ENCODE measurements around the gene PLAU. TPM values are rescaled to one million over a fixed set of nuclear protein-coding genes. Genes with fewer than 3 reads are reported as not detected.

Gene PLAU
- total RNA-seq, 1 donor from 2014 or later = 0.59 TPM

DNA sequence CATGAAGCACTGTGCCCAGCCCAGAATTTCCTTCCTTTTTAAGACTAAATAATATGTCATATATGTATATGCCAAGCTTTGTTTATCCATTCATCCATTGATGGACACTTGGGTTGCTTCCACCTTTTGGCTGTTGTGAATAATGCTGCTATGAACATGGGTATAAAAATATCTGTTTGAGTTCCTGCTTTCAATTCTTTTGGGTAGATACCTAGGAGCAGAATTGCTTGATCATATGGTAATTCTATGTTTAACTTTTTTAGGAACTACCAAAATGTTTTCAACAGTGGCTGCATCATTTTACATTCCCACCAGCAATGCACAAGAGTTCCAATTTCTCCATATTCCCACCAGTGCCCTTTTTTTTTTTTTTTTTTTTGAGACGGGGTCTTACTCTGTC is 13.2 kb upstream of the PLAU start:
- no peak overlapping the region for H3K27ac Mint-ChIP-seq (ENCODE audit: unreplicated experiment)

DNA sequence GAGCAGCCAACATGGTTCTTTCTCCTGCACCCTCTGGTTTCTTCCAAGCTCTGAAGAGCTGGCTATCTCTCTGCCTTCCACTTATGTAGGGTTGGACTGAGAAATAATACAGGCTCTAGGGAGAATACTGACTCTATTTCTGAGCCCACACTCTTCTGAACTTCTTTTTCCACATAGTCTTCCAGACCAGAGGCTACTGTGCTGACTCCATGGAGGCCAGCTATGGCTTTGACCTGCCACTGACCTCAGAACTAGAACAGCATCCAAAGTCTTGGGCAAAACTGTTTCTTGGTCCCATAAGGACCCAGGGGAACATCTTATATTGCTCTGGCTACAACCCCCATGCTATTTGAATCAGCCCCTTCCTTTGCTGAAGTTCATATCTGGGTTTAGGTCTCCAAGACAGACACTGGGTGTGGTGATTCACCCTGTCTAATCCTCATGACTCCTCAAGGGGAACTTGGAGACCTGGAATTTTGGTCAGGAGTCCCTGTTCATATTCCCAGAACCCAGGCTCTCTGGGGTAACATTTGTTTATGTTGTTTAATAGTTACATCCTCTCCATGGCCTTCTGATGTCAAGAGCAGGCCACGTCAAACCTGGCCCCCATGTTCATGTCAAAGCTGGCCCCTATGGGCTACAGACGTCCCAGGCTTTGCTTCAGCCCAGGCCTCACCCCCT is 12.1 kb upstream of the PLAU start:
- TF ChIP-seq, protein P1, sequence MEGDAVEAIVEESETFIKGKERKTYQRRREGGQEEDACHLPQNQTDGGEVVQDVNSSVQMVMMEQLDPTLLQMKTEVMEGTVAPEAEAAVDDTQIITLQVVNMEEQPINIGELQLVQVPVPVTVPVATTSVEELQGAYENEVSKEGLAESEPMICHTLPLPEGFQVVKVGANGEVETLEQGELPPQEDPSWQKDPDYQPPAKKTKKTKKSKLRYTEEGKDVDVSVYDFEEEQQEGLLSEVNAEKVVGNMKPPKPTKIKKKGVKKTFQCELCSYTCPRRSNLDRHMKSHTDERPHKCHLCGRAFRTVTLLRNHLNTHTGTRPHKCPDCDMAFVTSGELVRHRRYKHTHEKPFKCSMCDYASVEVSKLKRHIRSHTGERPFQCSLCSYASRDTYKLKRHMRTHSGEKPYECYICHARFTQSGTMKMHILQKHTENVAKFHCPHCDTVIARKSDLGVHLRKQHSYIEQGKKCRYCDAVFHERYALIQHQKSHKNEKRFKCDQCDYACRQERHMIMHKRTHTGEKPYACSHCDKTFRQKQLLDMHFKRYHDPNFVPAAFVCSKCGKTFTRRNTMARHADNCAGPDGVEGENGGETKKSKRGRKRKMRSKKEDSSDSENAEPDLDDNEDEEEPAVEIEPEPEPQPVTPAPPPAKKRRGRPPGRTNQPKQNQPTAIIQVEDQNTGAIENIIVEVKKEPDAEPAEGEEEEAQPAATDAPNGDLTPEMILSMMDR (IDR thresholded peaks at IDR 0.05; ENCODE audit: partially characterized antibody, unreplicated experiment) = no peak

More for the DNA sequence above, 13.2 kb upstream of the PLAU start:
- Mint-ChIP-seq H3K9me3 (ENCODE audit: unreplicated experiment) (no peaks in the 10 kb centered on the region), H3K4me1 (ENCODE audit: low read depth, unreplicated experiment) (no peaks in the 10 kb centered on the region), H3K36me3 (ENCODE audit: unreplicated experiment) (no peaks in the 10 kb centered on the region), H3K4me3 (ENCODE audit: unreplicated experiment) (no peak overlapping the region), H3K27me3 (ENCODE audit: unreplicated experiment) (peaks cover 1% of the 10 kb centered on the region)
- DNase-seq = no peak
- TF ChIP-seq, protein P1 (IDR thresholded peaks at IDR 0.05; ENCODE audit: partially characterized antibody, unreplicated experiment) = no peak

DNA sequence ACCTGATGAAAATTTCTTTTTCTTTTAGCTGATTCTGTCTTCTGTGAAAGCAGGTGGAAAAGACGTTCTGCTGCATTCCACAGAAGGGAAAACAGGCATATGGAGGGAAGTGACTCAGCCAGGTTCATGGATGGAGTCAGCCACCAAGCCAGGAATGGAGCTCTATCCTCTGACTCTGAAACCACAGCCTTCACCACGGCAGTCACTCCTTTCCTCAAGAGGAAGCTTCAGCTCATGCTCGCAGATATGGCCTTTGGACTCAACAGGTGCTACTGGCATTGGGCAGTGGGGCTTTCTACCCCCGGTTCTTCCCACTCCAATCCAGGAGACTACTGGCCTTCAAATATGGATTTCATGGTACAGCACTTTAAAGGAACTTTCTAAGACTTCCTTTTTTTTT is 11.5 kb upstream of the PLAU start:
- Mint-ChIP-seq H3K4me3 (ENCODE audit: unreplicated experiment) (no peak overlapping the region), H3K4me1 (ENCODE audit: low read depth, unreplicated experiment) (no peaks in the 10 kb centered on the region), H3K27me3 (ENCODE audit: unreplicated experiment) (peaks cover 1% of the 10 kb centered on the region), H3K9me3 (ENCODE audit: unreplicated experiment) (no peaks in the 10 kb centered on the region), H3K36me3 (ENCODE audit: unreplicated experiment) (no peaks in the 10 kb centered on the region), H3K27ac (ENCODE audit: unreplicated experiment) (no peak overlapping the region)
- TF ChIP-seq, protein P1 (IDR thresholded peaks at IDR 0.05; ENCODE audit: partially characterized antibody, unreplicated experiment) = no peak
- DNase-seq = no peak

More for the DNA sequence above, 12.1 kb upstream of the PLAU start:
- Mint-ChIP-seq H3K36me3 (ENCODE audit: unreplicated experiment) (no peaks in the 10 kb centered on the region), H3K9me3 (ENCODE audit: unreplicated experiment) (no peaks in the 10 kb centered on the region), H3K4me1 (ENCODE audit: low read depth, unreplicated experiment) (no peaks in the 10 kb centered on the region), H3K27me3 (ENCODE audit: unreplicated experiment) (peaks cover 1% of the 10 kb centered on the region), H3K27ac (ENCODE audit: unreplicated experiment) (no peak overlapping the region), H3K4me3 (ENCODE audit: unreplicated experiment) (no peak overlapping the region)
- DNase-seq = no peak

DNA sequence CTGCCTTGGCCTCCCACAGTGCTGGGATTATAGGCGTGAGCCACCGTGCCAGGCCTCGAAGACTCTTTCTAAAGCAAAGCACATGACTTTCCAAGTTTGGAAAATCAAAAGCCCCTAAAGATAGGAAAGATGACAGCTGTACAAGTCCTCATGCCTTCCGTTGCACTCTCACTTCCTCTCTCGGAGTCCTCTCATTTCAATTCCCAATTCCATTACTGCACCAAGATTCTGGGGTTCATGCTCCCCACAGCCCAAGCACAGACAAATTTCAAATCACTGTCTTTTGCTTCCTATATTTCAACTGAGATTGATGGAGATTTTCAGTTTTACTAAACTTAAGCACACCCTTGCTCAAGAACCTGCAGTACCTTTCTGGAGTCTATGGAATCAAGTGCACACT is 10.9 kb upstream of the PLAU start:
- H3K4me3 Mint-ChIP-seq (ENCODE audit: unreplicated experiment) = no peak overlapping the region
- peaks cover 1% of the 10 kb centered on the region for H3K27me3 Mint-ChIP-seq (ENCODE audit: unreplicated experiment)
- no peak for DNase-seq
- H3K4me1 Mint-ChIP-seq (ENCODE audit: low read depth, unreplicated experiment) = no peaks in the 10 kb centered on the region
- TF ChIP-seq, protein P1 (IDR thresholded peaks at IDR 0.05; ENCODE audit: partially characterized antibody, unreplicated experiment) = no peak
- H3K27ac Mint-ChIP-seq (ENCODE audit: unreplicated experiment) = no peak overlapping the region
- H3K36me3 Mint-ChIP-seq (ENCODE audit: unreplicated experiment) = no peaks in the 10 kb centered on the region
- H3K9me3 Mint-ChIP-seq (ENCODE audit: unreplicated experiment) = no peaks in the 10 kb centered on the region

DNA sequence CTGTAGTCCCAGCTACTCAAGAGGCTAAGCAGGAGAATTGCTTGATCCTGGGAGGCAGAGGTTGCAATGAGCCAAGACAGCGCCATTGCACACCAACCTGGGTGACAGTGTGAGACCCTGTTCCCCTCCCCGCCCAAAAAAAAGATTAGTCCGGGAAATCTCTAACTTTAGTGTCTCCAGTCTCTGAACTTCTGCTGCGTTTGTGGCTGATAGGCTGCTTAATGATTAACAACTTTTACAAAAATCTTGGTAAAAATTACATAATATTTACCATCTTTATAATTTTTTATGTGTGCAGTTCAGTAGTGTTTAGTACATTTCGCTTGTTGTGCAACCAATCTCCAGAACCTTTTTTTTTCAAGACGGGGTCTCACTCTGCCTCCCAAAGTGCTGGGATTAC is 9.7 kb upstream of the PLAU start:
- TF ChIP-seq, protein P1 (IDR thresholded peaks at IDR 0.05; ENCODE audit: partially characterized antibody, unreplicated experiment) = no peak
- Mint-ChIP-seq H3K9me3 (ENCODE audit: unreplicated experiment) (no peaks in the 10 kb centered on the region), H3K4me3 (ENCODE audit: unreplicated experiment) (no peak overlapping the region), H3K4me1 (ENCODE audit: low read depth, unreplicated experiment) (no peaks in the 10 kb centered on the region), H3K27ac (ENCODE audit: unreplicated experiment) (no peak overlapping the region), H3K36me3 (ENCODE audit: unreplicated experiment) (no peaks in the 10 kb centered on the region), H3K27me3 (ENCODE audit: unreplicated experiment) (peaks cover 1% of the 10 kb centered on the region)
- no peak for DNase-seq

Data from glutamatergic neuron (in vitro differentiated cells).